CD14-positive monocyte (primary cell): Measurements from ENCODE around the gene LCE1D. TPM values are rescaled to one million over a fixed set of nuclear protein-coding genes. Genes with fewer than 3 reads are reported as not detected.

ENCODE experiments used
- DNase-seq, 3 donors: peaks; one replicate each; pipeline ENCODE4 v3.0.0-alpha.2; 2011 to 2022
- H2AFZ ChIP-seq: 2 replicates; pipeline ENCODE4 v1.6.0; 2012; ENCODE audit warnings: mild to moderate bottlenecking, low read depth, low read length, inconsistent platforms; ENCODE audit not compliant: insufficient read depth, poor library complexity, severe bottlenecking
- H3K27ac ChIP-seq, 2 donors: 1 replicate in 1 of 2; 2 replicates in 1 of 2; pipeline ENCODE4 v1.5.1; 2012 to 2013; ENCODE audit warnings: low read length in 2 of 2, control low read depth in 1 of 2, inconsistent platforms in 1 of 2, low read depth in 1 of 2, mild to moderate bottlenecking in 1 of 2
- H3K27me3 ChIP-seq, 2 donors: one replicate each; pipeline versions ENCODE4 v1.6.0 to v1.6.1; 2011 to 2013; ENCODE audit warnings: low read length in 2 of 2; ENCODE audit not compliant: control insufficient read depth in 2 of 2, insufficient read depth in 2 of 2
- H3K36me3 ChIP-seq, 2 donors: replicated peaks in 1 of 2; 1 replicate in 1 of 2; 2 replicates in 1 of 2; pipeline versions ENCODE4 v1.5.1 to v1.6.1; 2012 to 2013; ENCODE audit warnings: low read length in 2 of 2, control low read depth in 1 of 2, inconsistent platforms in 1 of 2, mild to moderate bottlenecking in 1 of 2; ENCODE audit not compliant: insufficient read depth in 2 of 2, control insufficient read depth in 1 of 2
- H3K4me1 ChIP-seq, 2 donors: 1 replicate in 1 of 2; 2 replicates in 1 of 2; pipeline versions ENCODE4 v1.5.1 to v1.6.1; 2012 to 2013; ENCODE audit warnings: low read length in 2 of 2, control low read depth in 1 of 2, inconsistent platforms in 1 of 2, mild to moderate bottlenecking in 1 of 2, moderate library complexity in 1 of 2; ENCODE audit not compliant: insufficient read depth in 2 of 2, control insufficient read depth in 1 of 2
- H3K4me2 ChIP-seq: replicated peaks from 2 replicates; pipeline ENCODE3; 2012; ENCODE audit warnings: low read length, moderate library complexity, mild to moderate bottlenecking; ENCODE audit not compliant: poor library complexity, severe bottlenecking; ENCODE audit errors: extremely low read depth
- H3K4me3 ChIP-seq, 3 experiments: fragments of 200-600 bp in 1 of 3; sonication (generic) in 1 of 3; replicated peaks in 1 of 3; 1 replicate in 2 of 3; 2 replicates in 1 of 3; pipeline ENCODE4 v1.5.1; 2011 to 2013; ENCODE audit warnings: low read length in 3 of 3, mild to moderate bottlenecking in 3 of 3, control low read depth in 2 of 3, low read depth in 2 of 3, inconsistent platforms in 1 of 3, moderate library complexity in 1 of 3
- H3K79me2 ChIP-seq: 2 replicates; pipeline ENCODE4 v1.6.0; 2012; ENCODE audit warnings: mild to moderate bottlenecking, control low read depth, inconsistent platforms, low read length, moderate library complexity; ENCODE audit not compliant: insufficient read depth
- H3K9ac ChIP-seq: 2 replicates; pipeline ENCODE4 v1.6.0; 2017; ENCODE audit warnings: low read length, mild to moderate bottlenecking; ENCODE audit not compliant: insufficient read depth, poor library complexity, severe bottlenecking
- H3K9me3 ChIP-seq, 2 donors: replicated peaks in 1 of 2; 1 replicate in 1 of 2; 2 replicates in 1 of 2; pipeline versions ENCODE4 v1.5.1 to v1.6.1; 2012 to 2013; ENCODE audit warnings: low read length in 2 of 2, control low read depth in 1 of 2; ENCODE audit not compliant: control insufficient read depth in 1 of 2, insufficient read depth in 1 of 2
- H4K20me1 ChIP-seq: 2 replicates; pipeline ENCODE4 v1.6.0; 2012; ENCODE audit warnings: mild to moderate bottlenecking, low read length, control low read depth, moderate library complexity; ENCODE audit not compliant: insufficient read depth
- H3K27ac Mint-ChIP-seq, 7 donors: one replicate each; pipeline ENCODE4 v1.8.0; 2020; ENCODE audit warnings: mild to moderate bottlenecking in 7 of 7, mixed read lengths in 7 of 7, moderate library complexity in 6 of 7, inconsistent platforms in 2 of 7
- H3K27me3 Mint-ChIP-seq, 3 donors: one replicate each; pipeline ENCODE4 v1.8.0; 2021 to 2022; ENCODE audit warnings: low read depth in 3 of 3, mild to moderate bottlenecking in 3 of 3, mixed read lengths in 3 of 3, moderate library complexity in 3 of 3, inconsistent platforms in 1 of 3
- H3K36me3 Mint-ChIP-seq, 2 donors: one replicate each; pipeline ENCODE4 v1.8.0; 2020; ENCODE audit warnings: mixed read lengths in 2 of 2, inconsistent platforms in 1 of 2, mild to moderate bottlenecking in 1 of 2
- H3K4me1 Mint-ChIP-seq: one replicate; pipeline ENCODE4 v1.8.0; 2020; ENCODE audit warnings: mild to moderate bottlenecking, mixed read lengths
- H3K4me3 Mint-ChIP-seq, 2 donors: one replicate each; pipeline ENCODE4 v1.8.0; 2020; ENCODE audit warnings: mild to moderate bottlenecking in 2 of 2, mixed read lengths in 2 of 2, moderate library complexity in 1 of 2
- H3K9me3 Mint-ChIP-seq, 7 donors: one replicate each; pipeline ENCODE4 v1.8.0; 2020 to 2022; ENCODE audit warnings: mixed read lengths in 7 of 7, mild to moderate bottlenecking in 6 of 7, moderate library complexity in 6 of 7, inconsistent platforms in 2 of 7
- CTCF ChIP-seq: fragments of 200-600 bp; IDR thresholded peaks from one replicate; pipeline ENCODE4 v1.8.0; 2022; ENCODE audit warnings: antibody characterized with exemption, mild to moderate bottlenecking
- WGBS: methylation state at CpG from one replicate; pipeline ENCODE4 v1.1.5; 2013; ENCODE audit warnings: missing lambda C conversion rate; ENCODE audit not compliant: insufficient coverage; 5-methylcytosine and 5-hydroxymethylcytosine counted together
- intact Hi-C, 2 donors: fragments of 100-400 bp; cut with micrococcal nuclease; formaldehyde crosslinking; loops; one replicate each; pipeline versions ENCODE4 v1.15.0 to v1.15.1; 2023
- polyA plus RNA-seq, 3 donors: library from polyadenylated mRNA; depleted of rRNA in 1 of 3; unstranded in 2 of 3; stranded (reverse) in 1 of 3; fragments of 300-500 nt in 2 of 3; fragments of >200 nt in 1 of 3; fragmentation: Illumina TruSeq in 2 of 3; gene quantifications; 1 replicate in 2 of 3; 2 replicates in 1 of 3; pipeline ENCODE4 v1.2.3, GENCODE V29; 2012 to 2021

LCE1D gene
- polyA plus RNA-seq, 3 donors, result not detected

- Histone ChIP-seq H3K36me3 (no peaks in the 10 kb centered on the region), H3K79me2 (no peaks in the 10 kb centered on the region), H3K4me3 (no peak overlapping the region), H3K27me3 (no peaks in the 10 kb centered on the region), H3K9me3 (no peaks in the 10 kb centered on the region), H2AFZ (no peak overlapping the region), H4K20me1 (no peaks in the 10 kb centered on the region), H3K9ac (no peak overlapping the region), H3K4me1 (no peaks in the 10 kb centered on the region), H3K4me2 (no peak overlapping the region), H3K27ac (no peak overlapping the region)
- DNase-seq, result no peak
- Mint-ChIP-seq H3K9me3 (no peaks in the 10 kb centered on the region), H3K36me3 (no peaks in the 10 kb centered on the region), H3K4me3 (no peak overlapping the region), H3K27me3 (peaks cover 1 to 12% (median 2%) of the 10 kb centered on the region in 3 donors), H3K4me1 (no peaks in the 10 kb centered on the region), H3K27ac (no peak overlapping the region)
- no peak for TF ChIP-seq CTCF
- 92% methylated on average over 31 of the region's 31 CpGs for WGBS
- intact Hi-C loops, result no loop called here
Observed at GRCh38 chr1:152760551-152761190, 35.9 kb upstream of the LCE1D start.

- Histone ChIP-seq H3K36me3 (no peaks in the 10 kb centered on the region), H3K9me3 (no peaks in the 10 kb centered on the region), H4K20me1 (no peaks in the 10 kb centered on the region), H3K27me3 (no peaks in the 10 kb centered on the region), H3K4me1 (no peaks in the 10 kb centered on the region), H3K9ac (no peak overlapping the region), H3K79me2 (no peaks in the 10 kb centered on the region), H3K4me3 (no peak overlapping the region), H3K27ac (no peak overlapping the region), H3K4me2 (no peak overlapping the region), H2AFZ (no peak overlapping the region)
- Mint-ChIP-seq H3K36me3 (no peaks in the 10 kb centered on the region), H3K4me3 (no peak overlapping the region), H3K9me3 (no peaks in the 10 kb centered on the region), H3K4me1 (no peaks in the 10 kb centered on the region), H3K27ac (no peak overlapping the region), H3K27me3 (peaks cover 1 to 9% (median 2%) of the 10 kb centered on the region in 3 donors)
- TF ChIP-seq CTCF, result no peak
- DNase-seq, result no peak
- intact Hi-C loops, result no loop called here
- WGBS, result 100% methylated on average over 2 of the region's 3 CpGs
Observed at GRCh38 chr1:152761609-152762213, 34.8 kb upstream of the LCE1D start.
